ENCODE results near the gene SLC7A8. TPM values are rescaled to one million over a fixed set of nuclear protein-coding genes. Genes with fewer than 3 reads are reported as not detected.
A peak's percentile ranks its signal among the peaks of the same experiment; 100 is the strongest.

SLC7A8 gene
- total and polyA plus RNA-seq, 2 donors (not counting 1 experiment from before 2014, with no cell fraction given): 1.4 to 10.2 TPM

DNA sequence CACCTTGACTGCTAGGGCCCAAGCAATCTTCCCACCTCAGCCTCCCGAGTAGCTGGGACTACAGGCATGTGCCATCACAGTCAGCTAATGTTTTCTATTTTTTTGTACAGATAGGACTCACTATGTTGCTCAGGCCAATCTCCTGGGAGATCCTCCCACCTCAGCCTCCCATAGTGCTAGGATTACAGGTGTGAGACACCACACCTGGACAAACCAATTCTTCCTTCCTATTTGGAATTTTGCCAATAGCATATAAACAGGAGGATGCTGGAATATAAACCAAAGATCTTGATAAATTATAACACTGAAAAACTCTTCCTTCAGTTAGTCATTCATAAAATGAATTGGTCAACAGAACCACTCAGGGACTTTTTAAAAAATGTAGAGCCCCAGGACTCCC lies 96.9 kb downstream of the SLC7A8 start:
- Histone ChIP-seq H3K27me3 (ENCODE audit: control insufficient read depth, insufficient read depth, low read length) (no peaks in the 10 kb centered on the region), H3K79me2 (ENCODE audit: control insufficient read depth, insufficient read depth, low read length) (peaks cover 28% of the 10 kb centered on the region), H4K20me1 (ENCODE audit: control insufficient read depth, extremely low read depth, insufficient read depth, low read length) (peaks cover 1% of the 10 kb centered on the region), H3K36me3 (ENCODE audit: control insufficient read depth, insufficient read depth, low read length) (peaks cover 20% of the 10 kb centered on the region), H3K9ac (ENCODE audit: insufficient read depth, low read length) (no peak overlapping the region), H3K4me2 (ENCODE audit: extremely low read depth, insufficient read depth, low read length) (no peak overlapping the region), H3K9me3 (ENCODE audit: control insufficient read depth, insufficient read depth, low read depth, low read length) (no peaks in the 10 kb centered on the region), H3K4me1 (ENCODE audit: control insufficient read depth, extremely low read depth, insufficient read depth, low read length) (no peaks in the 10 kb centered on the region), H2AFZ (ENCODE audit: low read length) (no peak overlapping the region), H3K4me3 (replicated peaks in 1 of 4; ENCODE audit: control extremely low read depth in 1 of 4, insufficient read depth in 1 of 4, low read depth in 3 of 4, low read length in 4 of 4) (no peak overlapping the region), H3K27ac (ENCODE audit: insufficient read depth, low read length) (no peak overlapping the region)
- DNase-seq (ENCODE audit: low read depth in 2 of 2): no peak
- no peak for TF ChIP-seq CTCF (conservative IDR thresholded peaks at IDR 0.05 in 1 of 2, IDR thresholded peaks at IDR 0.05 in 1 of 2; ENCODE audit: low read depth in 1 of 2, low read length in 2 of 2)
- no peak for TF ChIP-seq EZH2 (IDR thresholded peaks at IDR 0.05; ENCODE audit: low read length, missing control alignments)

GRCh38 chr14:23085458-23085857 lies 98.0 kb downstream of the SLC7A8 start:
- H4K20me1 ChIP-seq (ENCODE audit: control insufficient read depth, extremely low read depth, insufficient read depth, low read length): peaks cover 1% of the 10 kb centered on the region
- H3K36me3 ChIP-seq (ENCODE audit: control insufficient read depth, insufficient read depth, low read length): peaks cover 23% of the 10 kb centered on the region
- H3K27ac ChIP-seq (ENCODE audit: insufficient read depth, low read length): no peak overlapping the region
- no peak overlapping the region for H3K4me3 ChIP-seq (replicated peaks in 1 of 4; ENCODE audit: control extremely low read depth in 1 of 4, insufficient read depth in 1 of 4, low read depth in 3 of 4, low read length in 4 of 4)
- H3K9ac ChIP-seq (ENCODE audit: insufficient read depth, low read length): no peak overlapping the region
- H3K27me3 ChIP-seq (ENCODE audit: control insufficient read depth, insufficient read depth, low read length): no peaks in the 10 kb centered on the region
- H3K79me2 ChIP-seq (ENCODE audit: control insufficient read depth, insufficient read depth, low read length): peaks cover 22% of the 10 kb centered on the region
- DNase-seq (ENCODE audit: low read depth in 2 of 2): no peak
- no peaks in the 10 kb centered on the region for H3K9me3 ChIP-seq (ENCODE audit: control insufficient read depth, insufficient read depth, low read depth, low read length)
- peaks cover 2% of the 10 kb centered on the region for H3K4me1 ChIP-seq (ENCODE audit: control insufficient read depth, extremely low read depth, insufficient read depth, low read length)
- no peak overlapping the region for H2AFZ ChIP-seq (ENCODE audit: low read length)
- no peak overlapping the region for H3K4me2 ChIP-seq (ENCODE audit: extremely low read depth, insufficient read depth, low read length)
- TF ChIP-seq CTCF (conservative IDR thresholded peaks at IDR 0.05 in 1 of 2, IDR thresholded peaks at IDR 0.05 in 1 of 2; ENCODE audit: low read depth in 1 of 2, low read length in 2 of 2) (no peak), EZH2 (IDR thresholded peaks at IDR 0.05; ENCODE audit: low read length, missing control alignments) (no peak)

- Histone ChIP-seq H3K4me3 (replicated peaks in 1 of 4; ENCODE audit: control extremely low read depth in 1 of 4, insufficient read depth in 1 of 4, low read depth in 3 of 4, low read length in 4 of 4) (no peak overlapping the region), H3K36me3 (ENCODE audit: control insufficient read depth, insufficient read depth, low read length) (peaks cover 18% of the 10 kb centered on the region), H2AFZ (ENCODE audit: low read length) (no peak overlapping the region), H3K27me3 (ENCODE audit: control insufficient read depth, insufficient read depth, low read length) (no peaks in the 10 kb centered on the region), H3K9me3 (ENCODE audit: control insufficient read depth, insufficient read depth, low read depth, low read length) (no peaks in the 10 kb centered on the region), H3K27ac (ENCODE audit: insufficient read depth, low read length) (peak overlapping the region; percentile 2), H3K4me1 (ENCODE audit: control insufficient read depth, extremely low read depth, insufficient read depth, low read length) (peaks cover 28% of the 10 kb centered on the region), H4K20me1 (ENCODE audit: control insufficient read depth, extremely low read depth, insufficient read depth, low read length) (no peaks in the 10 kb centered on the region), H3K79me2 (ENCODE audit: control insufficient read depth, insufficient read depth, low read length) (peaks cover 7% of the 10 kb centered on the region), H3K9ac (ENCODE audit: insufficient read depth, low read length) (no peak overlapping the region), H3K4me2 (ENCODE audit: extremely low read depth, insufficient read depth, low read length) (no peak overlapping the region)
- no peak for TF ChIP-seq EZH2 (IDR thresholded peaks at IDR 0.05; ENCODE audit: low read length, missing control alignments)
- TF ChIP-seq CTCF (conservative IDR thresholded peaks at IDR 0.05 in 1 of 2, IDR thresholded peaks at IDR 0.05 in 1 of 2; ENCODE audit: low read depth in 1 of 2, low read length in 2 of 2): no peak
- DNase-seq (ENCODE audit: low read depth in 2 of 2): no peak
Measured at GRCh38 chr14:23080474-23080873, 103.0 kb downstream of the SLC7A8 start.
